GM19397 (cell line): ENCODE data around the gene AFAP1L1.

Experiments
- ATAC-seq: cut with Tn5 transposase; IDR thresholded peaks from one replicate; pipeline ENCODE4 v1.9.1; 2021; ENCODE audit warnings: mild to moderate bottlenecking, moderate library complexity; ENCODE audit not compliant: unreplicated experiment

AFAP1L1 gene

GRCh38 chr5:149367972-149368645 is 96.5 kb downstream of the AFAP1L1 start:
- ATAC-seq, result no peak

DNA sequence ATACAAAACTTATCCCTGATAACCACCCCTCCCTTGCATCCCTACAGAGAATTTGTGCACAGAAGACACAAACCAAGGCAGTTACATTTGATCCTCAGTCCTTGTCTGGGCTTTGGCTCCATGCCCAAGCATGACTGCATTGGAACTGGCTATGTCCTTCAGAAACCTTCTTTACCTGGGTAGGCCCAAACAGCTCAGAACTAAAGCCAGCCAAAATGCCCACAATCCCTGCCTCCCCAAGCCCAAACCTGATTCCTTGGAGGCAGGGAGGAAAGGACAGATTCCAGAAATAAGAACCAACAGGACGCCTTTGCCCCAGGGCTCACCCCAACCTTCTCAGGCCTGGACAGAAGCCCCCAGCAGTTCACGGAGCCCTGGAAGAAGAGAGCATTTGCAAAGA is 99.2 kb downstream of the AFAP1L1 start:
- ATAC-seq, result no peak

DNA sequence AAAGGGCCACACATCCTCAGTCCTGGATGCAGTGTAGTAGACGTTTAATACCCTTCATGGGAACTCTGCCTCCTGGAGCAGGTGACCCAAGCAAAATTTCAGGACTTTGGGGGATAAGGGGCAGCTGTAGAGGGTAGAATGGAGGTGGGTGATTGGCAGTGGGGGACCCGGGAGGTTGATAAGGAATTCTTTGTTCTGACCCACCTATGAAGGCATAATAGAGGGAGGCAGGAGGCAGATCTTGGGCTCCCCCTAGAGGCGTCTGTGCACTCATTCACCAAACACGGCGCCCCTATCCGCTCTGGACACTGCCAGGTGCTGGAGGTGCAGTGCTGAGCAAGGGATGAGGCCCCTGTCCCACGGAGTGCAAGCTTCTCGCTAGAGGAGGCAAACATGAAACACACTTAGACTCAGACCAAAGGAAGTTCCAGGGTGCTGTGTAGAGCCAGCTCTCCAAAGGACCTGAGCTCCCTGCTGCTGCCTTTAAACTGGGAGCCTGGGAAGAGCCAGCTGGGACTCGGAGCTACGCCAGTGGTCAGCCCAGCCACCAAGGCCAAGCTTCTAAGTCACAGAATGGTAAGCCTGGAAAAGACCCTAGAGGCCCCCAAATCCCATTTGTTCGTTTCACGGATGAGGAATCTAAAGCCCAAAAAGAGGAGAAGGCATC is 99.8 kb downstream of the AFAP1L1 start:
- peak; percentile 68 for ATAC-seq

- ATAC-seq, result no peak
Observed at GRCh38 chr5:149372076-149372795, 100.6 kb downstream of the AFAP1L1 start.

DNA sequence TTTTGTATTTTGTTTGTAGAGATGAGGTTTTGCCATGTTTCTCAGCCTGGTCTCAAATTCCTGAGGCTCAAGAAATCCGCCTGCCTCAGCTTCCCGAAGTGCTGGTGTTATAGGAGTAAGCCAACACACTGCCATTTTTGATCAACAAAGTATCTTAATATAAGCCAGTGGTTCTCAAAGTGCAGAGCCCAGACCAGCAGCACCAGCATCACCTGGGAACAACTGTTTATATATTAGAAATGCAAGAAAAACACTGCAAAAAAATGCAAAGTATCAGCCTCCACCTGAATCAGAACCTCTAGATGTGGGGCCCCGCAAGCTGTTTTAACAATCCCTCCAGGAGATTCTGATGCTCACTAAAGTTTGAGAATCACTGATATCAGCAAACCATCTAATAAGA is 101.3 kb downstream of the AFAP1L1 start:
- no peak for ATAC-seq

DNA sequence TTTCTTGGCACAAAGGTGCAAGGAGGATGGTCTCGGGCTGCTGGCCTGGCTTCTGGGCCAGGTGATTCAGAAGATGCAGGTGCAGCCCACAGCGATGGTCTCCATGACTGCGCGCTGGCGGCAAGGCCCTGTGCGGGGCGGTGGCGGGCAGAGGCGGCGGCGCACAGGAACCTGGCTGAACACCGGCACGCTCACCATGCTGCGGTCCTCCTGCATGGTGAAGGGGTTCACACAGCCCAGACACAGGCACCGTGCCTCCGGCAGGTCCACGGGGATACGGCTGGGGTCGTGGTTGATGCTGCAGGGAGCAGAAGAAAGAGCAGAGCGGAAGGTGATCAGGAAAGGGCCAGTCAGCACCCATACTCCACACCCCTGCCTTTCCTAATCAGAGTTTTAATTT is 102.6 kb downstream of the AFAP1L1 start:
- ATAC-seq, result no peak

GRCh38 chr5:149374801-149375200 is 103.1 kb downstream of the AFAP1L1 start:
- ATAC-seq, result no peak

GRCh38 chr5:149375434-149375833 is 103.8 kb downstream of the AFAP1L1 start:
- ATAC-seq, result no peak

GRCh38 chr5:149376104-149376503 is 104.4 kb downstream of the AFAP1L1 start:
- no peak for ATAC-seq

DNA sequence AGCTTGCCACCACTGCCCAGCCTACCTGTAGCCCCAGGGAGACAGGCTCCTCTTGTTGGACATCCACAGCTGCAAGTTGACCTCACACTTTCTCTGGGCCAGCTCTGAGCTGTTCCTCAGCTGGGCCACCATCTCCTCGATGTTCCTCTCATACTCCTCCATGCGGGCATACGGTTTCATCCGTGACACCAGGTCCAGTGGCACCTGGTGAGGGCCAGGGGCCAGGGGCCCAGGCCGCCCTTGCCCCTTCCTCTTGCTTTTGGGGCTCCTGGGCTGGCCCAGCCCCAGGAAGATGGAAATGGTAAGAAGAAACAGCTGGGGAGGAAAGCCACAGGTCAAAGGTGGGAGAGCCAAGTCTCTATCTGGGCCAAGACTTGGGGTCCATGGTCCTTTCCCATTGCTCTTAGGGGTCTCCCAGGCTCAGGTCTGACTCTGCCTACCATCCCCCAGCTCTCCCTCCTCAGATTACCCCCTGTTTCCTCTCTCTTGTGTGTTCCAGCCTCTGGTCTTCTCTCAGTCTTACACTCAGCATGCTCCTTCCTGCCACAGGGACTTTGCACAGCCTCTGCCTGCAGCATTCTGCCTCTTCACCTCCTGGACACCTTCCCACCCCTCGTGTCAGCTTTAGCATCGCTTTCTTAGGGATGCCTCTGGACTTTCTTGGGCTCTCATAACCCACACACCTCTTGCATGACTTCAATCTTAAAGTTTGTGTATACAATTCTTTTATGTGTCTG is 105.2 kb downstream of the AFAP1L1 start:
- no peak for ATAC-seq

DNA sequence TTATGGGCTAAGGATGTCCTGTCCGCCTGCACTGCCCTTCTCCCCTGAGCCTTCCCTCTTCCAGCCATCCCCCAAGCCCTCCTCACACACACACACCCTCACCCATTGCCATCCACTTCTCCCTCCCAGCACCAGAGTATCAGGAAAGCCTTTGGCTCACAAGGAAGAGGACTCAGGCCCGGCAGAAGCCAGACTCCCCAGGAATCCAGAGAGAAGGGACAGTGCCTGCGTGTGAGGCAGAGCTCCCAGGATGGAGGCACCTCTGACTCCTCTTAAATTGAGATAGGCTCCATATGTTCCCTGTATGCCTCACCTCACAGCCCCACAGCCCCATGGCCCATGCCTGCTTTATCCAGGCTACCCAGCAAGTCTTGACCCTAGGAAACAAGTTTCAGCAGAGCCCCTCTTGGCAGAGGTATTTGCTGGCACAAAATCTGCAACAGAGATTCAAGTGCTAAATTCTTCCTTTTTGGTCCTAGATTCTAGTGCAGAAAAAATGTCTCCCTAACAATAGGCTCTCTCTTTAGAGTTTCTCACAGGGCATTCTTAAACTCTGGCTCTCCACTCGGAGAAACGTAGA is 106.7 kb downstream of the AFAP1L1 start:
- no peak for ATAC-seq

GRCh38 chr5:149379177-149379761 is 107.6 kb downstream of the AFAP1L1 start, which contains the start of gene IL17B:
TSS of gene IL17B (minus strand) at chr5:149379292. CDS start at chr5:149379225, 67 bp downstream.
- ATAC-seq, result no peak

DNA sequence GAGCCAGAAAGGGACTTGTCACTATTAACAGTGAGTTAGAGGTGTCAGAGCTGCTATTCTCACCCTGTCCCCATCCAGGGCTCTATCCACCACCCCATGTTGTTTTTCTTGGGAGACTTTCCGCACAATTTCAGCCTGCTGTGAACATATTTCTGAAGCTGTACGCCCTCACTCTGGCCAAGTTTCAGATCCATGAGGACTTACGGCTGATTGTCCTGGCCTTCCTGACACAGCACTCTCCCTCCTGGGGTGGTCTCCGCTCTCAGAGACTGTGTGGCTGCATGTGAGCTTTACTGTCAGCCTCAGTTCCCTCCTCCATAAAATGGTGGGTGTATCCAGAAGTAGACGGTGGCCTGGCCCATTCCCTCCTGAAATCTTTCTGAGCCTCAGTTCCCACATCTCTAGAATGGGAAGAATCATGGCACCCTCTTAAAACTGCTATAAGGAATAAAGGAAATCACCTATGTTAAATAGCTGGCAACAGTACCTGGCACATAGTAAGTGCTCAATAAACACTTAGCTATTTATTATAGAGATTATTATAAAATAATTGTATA is 108.2 kb downstream of the AFAP1L1 start:
- no peak for ATAC-seq

GRCh38 chr5:149380466-149381121 is 108.9 kb downstream of the AFAP1L1 start:
- no peak for ATAC-seq

DNA sequence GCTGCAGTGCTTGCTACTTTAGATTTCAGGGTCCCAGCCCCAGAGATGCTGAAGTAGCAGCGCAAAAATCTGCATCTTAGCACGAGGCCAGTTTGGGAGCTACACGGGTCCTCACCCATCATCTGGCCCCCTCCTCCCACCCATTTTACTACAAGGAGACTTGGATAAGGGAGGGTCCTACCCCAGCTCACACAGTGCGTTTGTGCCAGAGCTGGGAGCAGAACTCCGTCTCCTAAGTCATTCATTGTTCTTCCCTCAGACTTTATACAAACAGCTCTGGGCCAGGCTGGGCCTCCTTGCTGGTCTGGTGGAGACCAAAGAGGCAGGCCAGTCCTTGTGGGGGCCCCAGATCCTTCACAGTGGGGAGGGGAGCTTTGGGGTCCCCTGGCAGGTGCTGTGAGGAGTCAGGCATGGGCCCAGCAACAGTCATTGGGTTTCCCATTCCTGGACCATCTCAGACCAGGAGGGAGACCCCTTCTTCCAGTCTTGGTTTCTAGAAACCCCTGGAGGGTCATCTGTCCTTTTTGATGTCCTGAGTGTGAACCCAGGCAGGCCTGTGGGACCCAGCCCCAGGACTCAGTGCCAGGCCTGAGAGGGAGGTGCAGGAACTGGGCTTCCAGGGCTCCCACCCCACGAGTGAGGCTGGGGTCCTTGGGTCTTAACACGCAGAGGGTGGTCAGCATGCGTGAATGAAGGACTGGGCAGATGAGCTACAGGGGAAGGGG is 109.8 kb downstream of the AFAP1L1 start:
- ATAC-seq, result peak; percentile 19

GRCh38 chr5:149381986-149382338 is 110.3 kb downstream of the AFAP1L1 start:
- peak; percentile 66 for ATAC-seq

- no peak for ATAC-seq
Observed at GRCh38 chr5:149382517-149383220, 111.0 kb downstream of the AFAP1L1 start.

GRCh38 chr5:149383399-149383798 is 111.7 kb downstream of the AFAP1L1 start:
- ATAC-seq, result no peak
